HFFc6 (cell line): Measurements from ENCODE around the gene BRINP2. TPM values are rescaled to one million over a fixed set of nuclear protein-coding genes. Genes with fewer than 3 reads are reported as not detected.

Experiments used
- DNase-seq: peaks from one replicate; pipeline ENCODE4 v3.0.0-alpha.2; 2018
- H3K27ac Mint-ChIP-seq: 2 replicates; pipeline ENCODE4 v1.8.0; 2020; ENCODE audit warnings: mild to moderate bottlenecking, mixed read lengths
- H3K27me3 Mint-ChIP-seq: 2 replicates; pipeline ENCODE4 v1.8.0; 2021; ENCODE audit warnings: mild to moderate bottlenecking, moderate library complexity, mixed read lengths; ENCODE audit not compliant: insufficient read depth
- H3K36me3 Mint-ChIP-seq: 2 replicates; pipeline ENCODE4 v1.8.0; 2021; ENCODE audit warnings: low read depth, mixed read lengths
- H3K4me1 Mint-ChIP-seq: 2 replicates; pipeline ENCODE4 v1.8.0; 2020; ENCODE audit warnings: low read depth, mixed read lengths
- H3K4me3 Mint-ChIP-seq: 2 replicates; pipeline ENCODE4 v1.8.0; 2020; ENCODE audit warnings: mild to moderate bottlenecking, moderate library complexity, mixed read lengths
- H3K9me3 Mint-ChIP-seq: 2 replicates; pipeline ENCODE4 v1.8.0; 2020; ENCODE audit warnings: mild to moderate bottlenecking, mixed read lengths
- CTCF ChIP-seq: fragments of 200-600 bp; sonication (generic); IDR thresholded peaks from 2 replicates; pipeline ENCODE4 v1.5.0; 2021; ENCODE audit warnings: antibody characterized with exemption, mild to moderate bottlenecking
- total RNA-seq, 6 experiments: library from RNA; stranded (reverse); fragmentation: NEBNext Ultra II Directional; extraction: Animal tissue kit (Norgen Biotek cat#: 25700); gene quantifications; 2 replicates in 1 of 6; 3 replicates in 5 of 6; pipeline ENCODE4 v1.2.3, GENCODE V29; 2021

Gene BRINP2
- total RNA-seq, 6 experiments from 2014 or later, result not detected

GRCh38 chr1:177181280-177181630 lies 10.5 kb downstream of the BRINP2 start:
- Mint-ChIP-seq H3K27ac (no peak overlapping the region), H3K27me3 (peaks cover 23% of the 10 kb centered on the region), H3K4me1 (0 out of 2 replicates have a peak, but pooled peaks cover 8% of the 10 kb centered on the region), H3K36me3 (no peaks in the 10 kb centered on the region), H3K4me3 (peak overlapping the region; percentile 74), H3K9me3 (no peaks in the 10 kb centered on the region)
- no peak for TF ChIP-seq CTCF
- no peak for DNase-seq

GRCh38 chr1:177181631-177182291 lies 11.0 kb downstream of the BRINP2 start:
- Mint-ChIP-seq H3K27ac (no peak overlapping the region), H3K4me1 (0 out of 2 replicates have a peak, but pooled peaks cover 8% of the 10 kb centered on the region), H3K36me3 (no peaks in the 10 kb centered on the region), H3K4me3 (peak overlapping the region; percentile 74), H3K9me3 (no peaks in the 10 kb centered on the region), H3K27me3 (peaks cover 23% of the 10 kb centered on the region)
- TF ChIP-seq CTCF, result peak; percentile 82
- peak; percentile 4 for DNase-seq

GRCh38 chr1:177183836-177184235 lies 13.1 kb downstream of the BRINP2 start:
- TF ChIP-seq CTCF, result no peak
- Mint-ChIP-seq H3K27ac (no peak overlapping the region), H3K4me3 (no peak overlapping the region), H3K4me1 (0 out of 2 replicates have a peak, but pooled peaks cover 8% of the 10 kb centered on the region), H3K9me3 (no peaks in the 10 kb centered on the region), H3K27me3 (peaks cover 21% of the 10 kb centered on the region), H3K36me3 (no peaks in the 10 kb centered on the region)
- DNase-seq, result no peak

- Mint-ChIP-seq H3K4me3 (no peak overlapping the region), H3K9me3 (no peaks in the 10 kb centered on the region), H3K27ac (no peak overlapping the region), H3K27me3 (peaks cover 17% of the 10 kb centered on the region; the same call in 1 of the 2 replicates), H3K4me1 (0 out of 2 replicates have a peak, but pooled peaks cover 8% of the 10 kb centered on the region), H3K36me3 (no peaks in the 10 kb centered on the region)
- peak; percentile 18 for DNase-seq
- TF ChIP-seq CTCF, result peak; percentile 81
Measured at GRCh38 chr1:177185209-177185608, 14.5 kb downstream of the BRINP2 start.

GRCh38 chr1:177186639-177187038 lies 15.9 kb downstream of the BRINP2 start:
- peaks cover 14% of the 10 kb centered on the region for H3K27me3 Mint-ChIP-seq
- no peaks in the 10 kb centered on the region for H3K36me3 Mint-ChIP-seq
- H3K4me1 Mint-ChIP-seq, result 0 out of 2 replicates have a peak, but pooled peaks cover 4% of the 10 kb centered on the region

More at GRCh38 chr1:177186639-177187038, 15.9 kb downstream of the BRINP2 start:
- Mint-ChIP-seq H3K27ac (no peak overlapping the region), H3K4me3 (no peak overlapping the region), H3K9me3 (no peaks in the 10 kb centered on the region)
- DNase-seq, result no peak
- TF ChIP-seq CTCF, result no peak
